A673 (cell line): ENCODE results near the gene CD74. TPM values are rescaled to one million over a fixed set of nuclear protein-coding genes. Genes with fewer than 3 reads are reported as not detected.

Experiments
- BruUV-seq: library from RNA; stranded (reverse); fragments of 400-500 nt; replicated peaks from 2 replicates; lab custom pipeline; 2021; lab: Mats Ljungman, UMichigan
- CTCF ChIA-PET: fragments of 300-600 bp; sonication (Branson Sonifier 250); formaldehyde crosslinking; loops from one replicate; lab custom pipeline; 2022; ENCODE audit warnings: antibody characterized with exemption; lab: Charles Lee
- POLR2A ChIA-PET: fragments of 300-600 bp; sonication (Branson Sonifier 250); formaldehyde crosslinking; loops from one replicate; lab custom pipeline; 2022; ENCODE audit warnings: antibody characterized with exemption; ENCODE audit not compliant: low non-redundant PET; lab: Charles Lee
- DNase-seq: peaks from one replicate; pipeline ENCODE4 v3.0.0-alpha.2; 2015; ENCODE audit warnings: low spot score
- H3K27ac ChIP-seq: fragments of 200-600 bp; sonication (generic); 2 replicates; pipeline ENCODE4 v1.5.1; 2016; ENCODE audit warnings: mixed run types, low read depth, mild to moderate bottlenecking, mixed read lengths, antibody characterized with exemption, low read length; ENCODE audit not compliant: poor library complexity, severe bottlenecking
- H3K27me3 ChIP-seq: fragments of 200-600 bp; sonication (generic); replicated peaks from 2 replicates; pipeline ENCODE4 v1.6.1; 2017; ENCODE audit warnings: mixed run types, low read depth, mild to moderate bottlenecking, mixed read lengths, antibody characterized with exemption, low read length; ENCODE audit not compliant: insufficient read depth, poor library complexity
- H3K36me3 ChIP-seq: fragments of 200-600 bp; sonication (generic); 2 replicates; pipeline ENCODE4 v1.6.1; 2016; ENCODE audit warnings: mixed run types, mild to moderate bottlenecking, mixed read lengths, antibody characterized with exemption, low read length; ENCODE audit not compliant: insufficient read depth, poor library complexity, severe bottlenecking
- H3K4me1 ChIP-seq: fragments of 200-600 bp; sonication (generic); 2 replicates; pipeline ENCODE4 v1.6.1; 2017; ENCODE audit warnings: mixed run types, mild to moderate bottlenecking, mixed read lengths, antibody characterized with exemption, low read length; ENCODE audit not compliant: insufficient read depth, poor library complexity, severe bottlenecking
- H3K4me3 ChIP-seq: fragments of 200-600 bp; sonication (generic); 2 replicates; pipeline ENCODE4 v1.5.1; 2016; ENCODE audit warnings: low read depth, mixed run types, mild to moderate bottlenecking, mixed read lengths, low read length; ENCODE audit not compliant: poor library complexity, severe bottlenecking
- H3K9me3 ChIP-seq: fragments of 200-600 bp; sonication (generic); 2 replicates; pipeline ENCODE4 v1.6.1; 2016; ENCODE audit warnings: mixed run types, low read depth, mild to moderate bottlenecking, mixed read lengths, antibody characterized with exemption, low read length; ENCODE audit not compliant: poor library complexity, severe bottlenecking
- EZH2 ChIP-seq: fragments of 200-600 bp; sonication (generic); IDR thresholded peaks from 2 replicates; pipeline ENCODE4 v1.6.1; 2017; ENCODE audit warnings: borderline replicate concordance, low read depth, mild to moderate bottlenecking, mixed read lengths, antibody characterized with exemption, low read length; ENCODE audit not compliant: poor library complexity, severe bottlenecking
- intact Hi-C: fragments of 100-400 bp; cut with micrococcal nuclease; formaldehyde crosslinking; loops from one replicate; pipeline ENCODE4 v1.10.0; 2022; ENCODE audit not compliant: unreplicated experiment
- total RNA-seq: library from RNA; stranded (reverse); gene quantifications from 2 replicates; pipeline ENCODE4 v1.2.3, GENCODE V29; 2021
- TF ChIP-seq, protein P1 (sequence below): fragments of 300-800, 200-600 bp; sonication (generic); conservative IDR thresholded peaks from 2 replicates; pipeline ENCODE4 v1.5.1; 2017; ENCODE audit warnings: low read depth, mild to moderate bottlenecking, antibody characterized with exemption, low read length, moderate library complexity, mixed read lengths

CD74 gene
- total RNA-seq, 1 experiment from 2014 or later: not detected

DNA sequence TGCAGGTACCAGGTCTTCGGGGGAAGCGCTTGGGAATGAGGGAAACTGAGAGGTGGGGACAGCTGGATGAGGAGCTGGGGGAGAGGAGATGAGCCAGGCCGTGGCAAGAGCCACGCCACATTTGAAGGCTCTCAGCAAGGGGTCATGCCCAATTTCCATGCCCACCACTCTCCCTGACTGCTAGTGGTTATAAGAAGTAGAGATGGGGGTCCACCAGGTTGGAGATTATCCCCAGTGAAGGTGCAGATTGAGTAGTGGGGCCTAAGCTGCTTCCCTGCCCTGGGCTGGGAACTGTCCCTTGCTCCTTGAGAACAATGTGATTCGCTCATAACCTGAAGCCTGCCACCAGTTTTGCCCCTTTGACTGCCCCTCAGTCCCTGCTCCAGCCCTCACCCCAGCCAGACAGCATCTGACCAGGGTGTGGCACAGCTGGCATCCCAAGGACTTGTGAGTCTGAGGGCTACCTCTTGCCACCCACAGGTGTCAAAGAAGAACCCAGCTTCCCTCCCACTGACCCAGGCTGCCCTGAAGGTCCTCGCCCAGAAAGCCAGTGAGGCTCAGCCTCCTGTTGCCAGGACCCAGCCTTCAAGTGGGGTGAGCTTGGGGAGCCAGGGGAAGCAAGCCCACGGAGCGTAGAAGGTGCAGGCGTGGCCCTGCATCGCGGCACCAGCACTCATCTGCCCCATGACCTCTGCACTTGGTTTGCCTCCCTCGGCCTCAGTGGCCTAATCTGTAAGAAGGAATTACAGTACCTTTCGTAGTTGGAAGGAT is 21.5 kb downstream of the CD74 start:
- no peak overlapping the region for H3K4me3 ChIP-seq
- H3K27me3 ChIP-seq: no peaks in the 10 kb centered on the region
- no peak overlapping the region for H3K27ac ChIP-seq
- CTCF ChIA-PET: no interaction called here
- no peak for DNase-seq
- H3K4me1 ChIP-seq: no peaks in the 10 kb centered on the region
- peaks cover 89% of the 10 kb centered on the region for H3K36me3 ChIP-seq
- intact Hi-C loops: no loop called here
- no peaks in the 10 kb centered on the region for H3K9me3 ChIP-seq
- TF ChIP-seq EZH2: no peak
- TF ChIP-seq, protein P1, sequence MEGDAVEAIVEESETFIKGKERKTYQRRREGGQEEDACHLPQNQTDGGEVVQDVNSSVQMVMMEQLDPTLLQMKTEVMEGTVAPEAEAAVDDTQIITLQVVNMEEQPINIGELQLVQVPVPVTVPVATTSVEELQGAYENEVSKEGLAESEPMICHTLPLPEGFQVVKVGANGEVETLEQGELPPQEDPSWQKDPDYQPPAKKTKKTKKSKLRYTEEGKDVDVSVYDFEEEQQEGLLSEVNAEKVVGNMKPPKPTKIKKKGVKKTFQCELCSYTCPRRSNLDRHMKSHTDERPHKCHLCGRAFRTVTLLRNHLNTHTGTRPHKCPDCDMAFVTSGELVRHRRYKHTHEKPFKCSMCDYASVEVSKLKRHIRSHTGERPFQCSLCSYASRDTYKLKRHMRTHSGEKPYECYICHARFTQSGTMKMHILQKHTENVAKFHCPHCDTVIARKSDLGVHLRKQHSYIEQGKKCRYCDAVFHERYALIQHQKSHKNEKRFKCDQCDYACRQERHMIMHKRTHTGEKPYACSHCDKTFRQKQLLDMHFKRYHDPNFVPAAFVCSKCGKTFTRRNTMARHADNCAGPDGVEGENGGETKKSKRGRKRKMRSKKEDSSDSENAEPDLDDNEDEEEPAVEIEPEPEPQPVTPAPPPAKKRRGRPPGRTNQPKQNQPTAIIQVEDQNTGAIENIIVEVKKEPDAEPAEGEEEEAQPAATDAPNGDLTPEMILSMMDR: no peak
- no TSS peak for BruUV-seq
- POLR2A ChIA-PET: no interaction called here

DNA sequence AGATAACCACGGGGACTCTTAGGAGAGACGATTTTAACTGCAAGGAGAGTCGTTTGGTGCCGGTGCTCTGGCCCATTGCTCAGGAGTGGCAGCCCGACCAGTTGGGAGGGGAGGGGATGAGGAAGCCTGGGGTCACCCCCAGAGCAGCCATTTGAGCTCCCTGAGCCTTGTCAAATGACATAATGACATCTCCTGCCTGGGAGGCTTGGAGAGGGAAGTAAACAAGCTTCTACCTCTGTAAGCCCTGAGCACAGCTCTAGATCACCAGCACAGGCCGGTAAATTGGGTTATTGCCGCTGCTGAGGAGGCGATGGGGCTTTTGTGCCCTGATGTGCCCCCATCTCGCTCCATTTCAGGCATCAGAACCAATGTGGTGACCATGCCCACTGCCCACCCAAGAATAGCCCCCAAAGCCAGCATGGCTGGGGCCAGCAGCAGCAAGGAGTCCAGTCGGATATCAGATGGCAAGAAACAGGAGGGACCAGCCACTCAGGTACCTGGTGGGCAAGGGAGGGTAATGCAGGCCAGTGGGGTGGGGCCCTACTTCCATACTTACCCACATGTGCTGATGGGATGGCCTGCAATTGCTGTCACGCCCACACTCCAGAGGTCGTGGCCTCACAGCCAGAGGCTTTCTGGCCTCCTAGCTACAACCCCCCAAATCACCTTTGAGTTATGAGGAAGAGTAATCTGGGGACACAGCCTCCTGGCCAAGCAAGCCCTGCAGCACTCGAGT is 23.0 kb downstream of the CD74 start:
- Histone ChIP-seq H3K27ac (no peak overlapping the region), H3K27me3 (no peaks in the 10 kb centered on the region), H3K36me3 (peaks cover 90% of the 10 kb centered on the region), H3K4me1 (no peaks in the 10 kb centered on the region), H3K4me3 (no peak overlapping the region), H3K9me3 (no peaks in the 10 kb centered on the region)
- ChIA-PET POLR2A (no interaction called here), CTCF (no interaction called here)
- intact Hi-C loops: no loop called here
- TF ChIP-seq, protein P1: no peak
- no peak for TF ChIP-seq EZH2
- no TSS peak for BruUV-seq
- DNase-seq: no peak

DNA sequence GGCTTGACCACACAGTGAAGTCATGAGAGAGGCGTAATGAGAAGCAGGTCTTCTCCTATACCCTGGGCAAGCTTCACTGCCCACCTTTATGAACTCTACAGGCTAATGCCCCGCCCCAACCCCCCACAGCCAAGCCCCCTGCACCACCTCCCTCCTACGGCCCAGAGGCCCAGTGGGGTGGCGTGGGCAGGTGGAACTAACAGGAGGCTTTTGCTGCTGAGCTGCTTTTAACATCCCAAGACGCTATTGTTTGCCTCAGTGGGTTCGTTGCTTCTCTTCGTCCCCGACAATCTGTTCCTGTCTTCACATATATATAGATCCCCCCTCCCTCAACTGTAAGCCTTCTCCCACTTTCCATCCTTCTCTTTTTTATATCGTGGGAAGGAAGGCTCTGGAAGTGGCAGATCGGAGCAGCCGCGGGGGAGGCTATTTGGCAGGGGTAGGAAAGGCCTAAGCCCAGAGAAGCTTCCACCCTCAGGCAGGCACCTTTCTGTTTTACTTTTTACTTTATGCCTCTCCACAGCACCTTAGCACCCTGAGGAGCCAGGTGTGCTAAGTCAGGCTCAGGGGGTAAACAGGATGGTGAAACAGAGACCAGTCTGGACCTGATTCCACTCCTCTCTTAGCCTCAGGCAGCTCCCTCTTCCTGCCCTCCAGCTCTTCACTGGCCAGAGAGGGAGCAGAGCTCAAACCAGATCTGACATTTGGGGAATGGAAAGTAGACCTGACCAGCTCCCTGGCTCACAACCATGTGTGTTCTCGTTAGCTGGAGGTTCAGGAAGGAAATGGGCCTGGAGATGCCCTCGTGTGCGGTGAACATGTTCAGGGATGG is 26.5 kb downstream of the CD74 start:
- Histone ChIP-seq H3K9me3 (no peaks in the 10 kb centered on the region), H3K27me3 (no peaks in the 10 kb centered on the region), H3K27ac (no peak overlapping the region), H3K4me3 (no peak overlapping the region), H3K36me3 (peaks cover 91% of the 10 kb centered on the region), H3K4me1 (no peaks in the 10 kb centered on the region)
- TF ChIP-seq, protein P1: no peak
- TF ChIP-seq EZH2: no peak
- no peak for DNase-seq
- intact Hi-C loops: no loop called here
- ChIA-PET CTCF (no interaction called here), POLR2A (no interaction called here)
- no TSS peak for BruUV-seq
